Pancreas (tissue), 10 donors: Measurements from ENCODE around the gene GPD1. TPM values are rescaled to one million over a fixed set of nuclear protein-coding genes. Genes with fewer than 3 reads are reported as not detected.

Experiments
- ATAC-seq, 4 donors: fragments of 200-7000 bp; cut with Tn5 transposase; one replicate each; pipeline versions ENCODE4 v1.8.0 to v1.9.1; 2020; ENCODE audit warnings: mild to moderate bottlenecking in 4 of 4, moderate library complexity in 4 of 4
- DNase-seq, 6 donors: peaks; one replicate each; pipeline ENCODE4 v3.0.0-alpha.2; 2020
- FAIRE-seq: peaks from 2 replicates; lab custom pipeline; 2012; peaks lifted over from hg19 to GRCh38; lab: Jason Lieb, UNC
- H3K27ac ChIP-seq, 4 donors: fragments of 200-600 bp; sonication (generic); 1 replicate in 3 of 4; 2 replicates in 1 of 4; pipeline versions ENCODE4 v1.5.0 to v1.8.0; 2020
- H3K27me3 ChIP-seq, 4 donors: fragments of 200-600 bp; one replicate each; pipeline ENCODE4 v1.8.0; 2021
- H3K36me3 ChIP-seq, 3 donors: fragments of 200-600 bp; sonication (generic) in 1 of 3; one replicate each; pipeline versions ENCODE4 v1.5.0 to v1.8.0; 2020 to 2021
- H3K4me1 ChIP-seq, 3 donors: fragments of 200-600 bp; one replicate each; pipeline ENCODE4 v1.8.0; 2021
- H3K4me3 ChIP-seq, 4 donors: fragments of 200-600 bp; sonication (generic) in 2 of 4; one replicate each; pipeline versions ENCODE4 v1.5.0 to v1.8.0; 2020 to 2021
- H3K9me3 ChIP-seq, 4 donors: fragments of 200-600 bp; one replicate each; pipeline ENCODE4 v1.8.0; 2021
- CTCF ChIP-seq, 4 donors: fragments of 200-600 bp; sonication (generic) in 3 of 4; IDR thresholded peaks; one replicate each; pipeline versions ENCODE4 v1.5.0 to v1.8.0; 2021; ENCODE audit warnings: antibody characterized with exemption in 4 of 4
- WGBS, 2 donors: extraction: QIAGEN DNeasy Blood & Tissue Kit; methylation state at CpG; one replicate each; pipeline ENCODE4 v1.1.7; 2013; 5-methylcytosine and 5-hydroxymethylcytosine counted together
- intact Hi-C, 3 donors: fragments of 100-400 bp; cut with DNase I; formaldehyde crosslinking; loops; one replicate each; pipeline versions ENCODE4 v1.11.1 to v1.14.2; 2022
- polyA plus RNA-seq, 2 donors: library from polyadenylated mRNA; stranded (reverse); fragments of 200-250 nt; gene quantifications; one replicate each; pipeline ENCODE4 v1.2.3, GENCODE V29; 2013
- total RNA-seq, 6 donors: library from RNA; stranded (reverse); fragmentation: NEBNext Ultra II Directional in 4 of 6; extraction: Animal tissue kit (Norgen Biotek cat#: 25700) in 4 of 6; gene quantifications; one replicate each; pipeline versions ENCODE4 v1.2.1 to v1.2.4, GENCODE V29; 2021 to 2023
- donor health status: healthy with polysubstance abuse.
- donor health status: DM: no; HTN: no; CAD: no; lungs with moderate emphysema.
- donor health status: DM: no; HTN: no; CAD: no.
- donor health status: control.
- donor health status: control.
- donor health status: Bipolar disorder and iron deficiency.
- donor health status: DM: yes; HTN: yes; CAD: no.
- donor health status: DM: no; HTN: no; CAD: no.
- donor health status: DM: no; HTN: no; CAD: no.
- donor health status: DM: yes; HTN: yes; CAD: no.

Gene GPD1
- total and polyA plus RNA-seq, 8 donors, result 0.75 to 14.2 (median 3.6) TPM

- ATAC-seq, result no peak
Measured at GRCh38 chr12:50101663-50102062, 2.1 kb upstream of the GPD1 start.

GRCh38 chr12:50102131-50102531 lies 1.7 kb upstream of the GPD1 start:
- FAIRE-seq (no peak), ATAC-seq (no peak), DNase-seq (no peak)
- H3K36me3 ChIP-seq, result peaks cover 0 to 27% (median 18%) of the 10 kb centered on the region in 3 donors
- 82 to 86% methylated on average over 2 of the region's 2 CpGs for WGBS, 2 donors
- no peak for TF ChIP-seq CTCF (IDR thresholded peaks at IDR 0.05)
- no peak overlapping the region for H3K4me3 ChIP-seq
- intact Hi-C loops, result no loop called here
- no peak overlapping the region for H3K27ac ChIP-seq
- H3K4me1 ChIP-seq, result peaks cover 5 to 10% (median 6%) of the 10 kb centered on the region in 3 donors
- H3K9me3 ChIP-seq, result no peaks in the 10 kb centered on the region
- H3K27me3 ChIP-seq, result no peaks in the 10 kb centered on the region

More at GRCh38 chr12:50101663-50102062, 2.1 kb upstream of the GPD1 start:
- peaks cover 5 to 10% (median 6%) of the 10 kb centered on the region in 3 donors for H3K4me1 ChIP-seq
- TF ChIP-seq CTCF (IDR thresholded peaks at IDR 0.05), result peak in 1 of 4 donors; percentile 9
- intact Hi-C loops, result no loop called here
- no peak overlapping the region for H3K27ac ChIP-seq
- H3K27me3 ChIP-seq, result no peaks in the 10 kb centered on the region
- H3K9me3 ChIP-seq, result no peaks in the 10 kb centered on the region
- DNase-seq (no peak), FAIRE-seq (no peak)
- peaks cover 3 to 32% (median 22%) of the 10 kb centered on the region in 3 donors for H3K36me3 ChIP-seq
- no peak overlapping the region for H3K4me3 ChIP-seq
- WGBS, 2 donors, result 60 to 70% methylated on average over 3 of the region's 3 CpGs

GRCh38 chr12:50102646-50103309 lies 1.0 kb upstream of the GPD1 start:
- intact Hi-C loops, result no loop called here
- no peak overlapping the region for H3K4me3 ChIP-seq
- H3K27ac ChIP-seq, result no peak overlapping the region
- no peak for TF ChIP-seq CTCF (IDR thresholded peaks at IDR 0.05)
- H3K36me3 ChIP-seq, result peaks cover 0 to 20% (median 15%) of the 10 kb centered on the region in 3 donors
- DNase-seq, result no peak
- peak in 2 of 4 donors; percentile 19 to 22 for ATAC-seq
- H3K4me1 ChIP-seq, result peaks cover 5 to 10% (median 6%) of the 10 kb centered on the region in 3 donors
- FAIRE-seq, result no peak
- no peaks in the 10 kb centered on the region for H3K27me3 ChIP-seq
- WGBS, 2 donors, result 76 to 77% methylated on average over 8 of the region's 8 CpGs
- no peaks in the 10 kb centered on the region for H3K9me3 ChIP-seq

GRCh38 chr12:50103351-50103750 lies 457 bp upstream of the GPD1 start:
- Histone ChIP-seq H3K9me3 (no peaks in the 10 kb centered on the region), H3K4me3 (no peak overlapping the region), H3K4me1 (peaks cover 5 to 10% (median 6%) of the 10 kb centered on the region in 3 donors), H3K27me3 (no peaks in the 10 kb centered on the region), H3K36me3 (peaks cover 0 to 15% (median 10%) of the 10 kb centered on the region in 3 donors), H3K27ac (peak overlapping the region in 2 of 4 donors; percentile 23 to 24)
- 83 to 92% methylated on average over 2 of the region's 2 CpGs for WGBS, 2 donors
- ATAC-seq (peak in 1 of 4 donors; percentile 2), DNase-seq (no peak), FAIRE-seq (no peak)
- intact Hi-C loops, result no loop called here
- TF ChIP-seq CTCF (IDR thresholded peaks at IDR 0.05), result no peak
